Activated CD8-positive, alpha-beta memory T cell treated with anti-CD3 and anti-CD28 coated beads, Interleukin-2, amount 50 U/mL, for 1 hour (primary cell): ENCODE data around the gene CDRT4.
"Not testable (repeated sequence)": the region's sequence is repeated elsewhere in the genome, so short reads cannot be mapped to it uniquely, and the experiment has no call there.

Experiments used
- DNase-seq: peaks from one replicate; pipeline ENCODE4 v3.0.0-alpha.2; 2020; ENCODE audit errors: extremely low read depth

The CDRT4 gene

DNA sequence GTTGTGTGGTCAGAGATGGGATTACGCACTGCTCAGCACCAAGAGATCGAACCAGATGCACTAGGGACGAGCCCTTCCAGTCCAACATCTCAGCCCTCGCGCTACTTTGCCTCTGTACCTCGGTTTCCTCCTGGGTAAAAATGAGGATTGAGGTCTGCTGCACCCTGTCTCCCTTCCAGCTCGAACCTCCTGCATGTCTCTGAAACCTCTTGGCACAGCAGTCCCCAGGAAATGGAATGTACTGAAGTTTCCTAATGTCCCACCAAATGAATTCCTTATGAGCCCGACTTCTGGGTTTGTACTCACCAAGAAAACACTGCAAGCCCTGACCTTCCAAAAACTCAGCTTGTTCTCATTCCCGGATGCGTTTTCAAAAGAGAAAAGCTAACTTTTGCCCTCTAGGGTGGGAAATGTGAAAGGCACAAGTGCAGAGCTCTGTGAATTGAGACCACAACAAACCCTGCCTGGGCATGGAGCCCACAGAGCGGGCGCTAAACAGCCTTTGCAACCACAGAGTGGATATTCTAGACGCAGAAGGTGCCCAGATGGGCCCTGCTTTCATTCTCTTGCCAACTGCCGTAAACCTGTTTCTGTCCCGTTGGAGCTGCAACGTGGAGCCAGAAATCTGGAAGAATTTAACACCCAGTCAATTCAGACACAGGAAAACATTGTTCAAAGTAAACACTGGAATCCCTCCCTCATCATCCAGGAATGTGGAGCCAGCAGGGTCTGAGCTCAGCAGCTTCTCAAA is 10.3 kb downstream of the CDRT4 start:
- DNase-seq = no peak

DNA sequence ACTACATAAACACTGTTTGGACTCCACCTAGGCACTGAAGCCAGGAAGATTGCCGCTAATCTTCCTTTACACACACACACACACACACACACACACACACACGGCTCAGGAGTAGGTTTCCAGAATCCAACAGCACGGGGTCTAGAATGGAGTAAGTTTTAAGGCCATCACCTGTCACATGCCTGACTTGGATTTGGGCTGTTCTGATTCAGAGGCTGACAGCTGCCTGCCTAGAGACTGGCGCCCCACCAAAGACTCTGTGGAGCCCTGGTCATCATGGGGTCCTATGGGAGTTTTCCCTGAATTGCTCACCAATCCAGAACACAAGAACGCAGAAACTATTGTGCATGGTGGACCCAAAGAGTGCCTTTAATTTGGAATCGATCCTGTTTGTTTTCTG is 10.9 kb downstream of the CDRT4 start:
- no peak for DNase-seq

DNA sequence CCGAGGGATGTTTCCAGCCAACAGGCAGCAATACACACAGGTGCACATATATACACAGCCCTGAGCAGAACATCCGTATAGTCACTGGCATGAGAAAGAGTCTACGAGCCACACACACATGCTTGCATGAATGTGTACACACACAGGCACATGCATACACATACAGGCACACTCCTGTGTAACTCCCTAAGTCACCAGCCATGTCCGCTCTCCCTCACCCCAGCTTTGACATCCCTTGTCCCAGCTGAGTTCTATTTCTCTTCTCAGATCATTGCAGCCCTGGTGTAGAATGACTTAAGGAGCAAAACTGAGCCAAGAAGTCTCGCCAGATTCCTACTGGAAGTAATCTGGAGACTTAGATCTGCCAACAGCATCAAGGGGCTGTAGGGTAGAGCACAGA is 13.1 kb downstream of the CDRT4 start:
- no peak for DNase-seq

DNA sequence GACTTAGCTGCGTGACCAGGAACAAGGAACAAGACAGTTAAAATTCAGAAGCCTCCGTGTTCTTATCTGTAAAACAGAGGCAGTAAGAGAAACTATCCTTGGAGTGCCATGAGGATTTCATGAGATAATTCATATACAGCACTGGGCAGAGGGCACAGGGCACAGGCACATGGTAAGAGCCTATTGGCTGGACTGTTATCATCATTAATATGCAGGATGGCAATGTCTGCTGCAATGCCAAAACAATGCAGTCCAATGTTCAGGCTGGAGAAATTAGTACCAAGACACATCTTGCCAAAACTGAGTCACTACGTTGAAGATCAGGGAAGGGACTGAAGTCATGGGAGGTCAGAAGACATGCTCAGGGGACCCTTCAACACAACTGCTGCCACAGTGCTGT is 13.6 kb downstream of the CDRT4 start:
- no peak for DNase-seq

DNA sequence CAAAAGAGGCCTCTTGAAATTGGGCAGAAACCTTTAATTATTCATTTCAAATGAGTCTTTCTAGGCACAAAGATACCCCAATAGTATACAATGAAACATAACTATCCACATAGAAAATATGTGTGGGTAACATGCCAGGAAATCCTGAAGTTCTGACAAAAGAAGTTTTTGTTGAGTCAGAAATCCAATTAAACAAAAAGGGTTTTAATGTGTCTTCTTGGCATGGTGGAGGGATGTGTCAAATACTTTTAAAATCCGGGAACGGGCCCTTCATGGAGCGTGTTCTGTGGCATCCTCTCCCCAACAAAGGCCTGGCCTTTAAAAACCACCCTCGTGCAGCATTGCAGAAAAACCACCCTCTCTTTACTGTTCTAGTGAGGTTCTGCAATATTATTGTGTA is 14.2 kb downstream of the CDRT4 start:
- no peak for DNase-seq

DNA sequence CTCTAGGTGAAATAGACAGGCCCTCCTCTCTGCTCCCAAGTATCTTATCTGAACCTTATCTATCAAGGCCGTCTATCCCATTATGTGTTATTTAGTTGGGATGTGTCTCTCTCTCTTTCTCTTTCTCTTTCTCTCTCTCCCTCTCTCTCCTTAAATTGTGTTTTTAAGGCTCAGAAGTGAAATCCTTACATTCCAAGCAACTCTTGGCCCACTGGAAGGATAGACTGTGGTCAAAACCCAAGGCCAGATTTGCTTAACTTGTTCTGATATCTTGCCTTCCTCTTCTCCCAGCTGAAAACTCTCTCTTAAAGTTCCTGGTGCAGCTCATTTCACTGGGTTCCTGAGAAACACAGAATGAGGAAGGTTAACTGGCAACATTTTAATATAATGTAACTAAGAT is 14.7 kb downstream of the CDRT4 start:
- no peak for DNase-seq

DNA sequence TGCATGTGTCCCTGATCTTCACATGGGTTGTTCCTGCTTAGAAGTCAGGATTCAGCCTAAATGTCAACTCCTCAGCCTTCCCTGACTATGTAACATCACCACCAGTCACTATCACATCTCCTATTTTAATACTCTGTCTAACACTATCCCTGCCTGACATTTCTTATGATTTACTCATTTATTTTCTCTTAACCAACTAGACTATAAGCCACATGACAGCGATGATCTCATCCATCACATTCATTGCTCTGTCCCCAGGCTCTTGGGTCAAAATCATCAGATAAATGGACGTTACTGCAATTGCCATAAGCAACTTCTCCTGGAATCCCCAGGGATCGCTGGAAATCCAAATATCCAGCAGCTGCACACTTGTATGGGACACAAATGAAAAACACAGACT is 15.7 kb downstream of the CDRT4 start:
- DNase-seq = no peak

DNA sequence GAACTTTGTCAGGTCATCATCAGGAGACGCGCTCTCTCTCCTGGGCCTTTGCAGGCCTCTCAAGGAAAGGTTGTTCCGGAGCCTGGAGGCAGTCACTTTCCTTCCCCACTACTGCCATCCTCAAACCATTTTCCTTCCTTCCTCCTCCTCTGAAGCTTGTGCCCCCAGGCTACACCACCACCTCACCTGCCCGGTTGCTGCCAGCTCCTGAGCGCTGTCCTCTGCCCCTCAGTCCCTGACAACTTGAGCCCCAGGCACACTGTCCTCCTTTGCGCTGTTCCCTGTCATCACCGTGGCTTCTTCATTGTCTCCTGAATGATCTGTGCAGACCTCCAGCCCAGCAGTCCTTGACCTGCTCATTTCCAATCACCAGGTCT is 18.9 kb downstream of the CDRT4 start:
- no peak for DNase-seq

DNA sequence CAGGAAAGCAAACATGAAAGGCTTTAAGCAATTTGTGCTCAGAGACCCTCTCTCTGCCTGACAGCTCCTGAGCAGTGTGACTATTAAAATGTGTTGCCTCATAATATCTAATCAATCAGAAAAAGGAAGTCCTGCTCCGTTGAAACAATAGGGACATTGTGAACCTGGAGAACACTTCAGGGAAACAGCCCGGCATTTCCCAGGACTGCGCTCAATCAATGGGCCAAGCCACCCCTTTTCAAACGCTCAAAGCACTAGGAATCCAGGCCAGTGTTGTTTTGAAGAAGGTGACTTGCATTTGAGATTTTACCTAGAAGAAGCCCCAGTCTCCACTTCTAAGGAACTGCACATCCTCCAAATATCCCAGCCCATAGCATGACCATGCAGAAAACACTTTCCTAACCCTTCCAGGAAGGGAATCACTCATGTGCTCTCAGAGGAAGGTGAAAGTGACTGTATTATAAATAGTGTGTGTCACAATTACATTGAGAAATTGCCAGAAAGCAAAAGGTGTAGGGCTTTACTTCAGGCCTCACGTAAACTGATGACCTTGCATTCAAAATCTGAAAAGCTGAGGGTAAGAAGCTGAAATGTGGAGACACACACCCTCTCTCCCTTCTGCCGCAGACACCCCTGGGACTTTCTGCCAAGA is 19.4 kb downstream of the CDRT4 start:
- no peak for DNase-seq

DNA sequence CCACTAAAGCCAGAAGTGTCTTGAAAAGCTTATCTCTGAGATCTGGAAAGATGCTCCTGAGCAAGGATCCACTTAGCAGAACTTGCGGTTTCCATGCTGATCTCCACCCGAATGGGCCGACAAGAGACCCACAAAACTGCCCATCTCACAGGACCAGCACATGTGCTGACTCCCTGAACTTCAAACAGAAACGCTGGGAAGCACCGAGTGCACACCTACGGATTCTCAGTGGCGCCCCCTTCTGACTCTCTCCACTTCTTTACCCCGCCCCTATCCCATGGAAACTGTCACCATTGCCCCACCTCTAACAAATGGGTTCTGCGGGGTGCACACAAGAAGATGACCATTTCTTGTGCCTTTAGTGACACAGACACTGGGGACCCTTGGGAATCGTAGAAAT is 21.4 kb downstream of the CDRT4 start:
- no peak for DNase-seq

DNA sequence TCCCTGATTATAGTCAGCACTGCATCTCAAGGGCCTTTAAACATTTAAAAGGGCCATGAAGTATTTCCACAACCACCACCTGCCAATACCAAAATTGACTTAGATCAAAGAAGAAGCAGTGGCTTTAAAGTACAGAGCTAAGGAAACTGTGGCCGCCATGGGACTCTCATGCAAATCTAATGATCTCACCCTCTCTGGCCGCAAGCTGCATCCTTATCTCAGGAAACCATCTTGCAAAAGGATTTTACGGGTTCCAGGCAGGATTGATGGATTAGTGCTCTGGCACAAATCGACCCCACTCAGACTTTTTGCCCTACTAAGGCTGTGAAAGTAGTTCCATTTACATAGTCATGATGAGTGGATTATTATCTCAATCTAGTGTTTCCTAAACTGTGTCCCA is 22.6 kb downstream of the CDRT4 start:
- DNase-seq = no peak

DNA sequence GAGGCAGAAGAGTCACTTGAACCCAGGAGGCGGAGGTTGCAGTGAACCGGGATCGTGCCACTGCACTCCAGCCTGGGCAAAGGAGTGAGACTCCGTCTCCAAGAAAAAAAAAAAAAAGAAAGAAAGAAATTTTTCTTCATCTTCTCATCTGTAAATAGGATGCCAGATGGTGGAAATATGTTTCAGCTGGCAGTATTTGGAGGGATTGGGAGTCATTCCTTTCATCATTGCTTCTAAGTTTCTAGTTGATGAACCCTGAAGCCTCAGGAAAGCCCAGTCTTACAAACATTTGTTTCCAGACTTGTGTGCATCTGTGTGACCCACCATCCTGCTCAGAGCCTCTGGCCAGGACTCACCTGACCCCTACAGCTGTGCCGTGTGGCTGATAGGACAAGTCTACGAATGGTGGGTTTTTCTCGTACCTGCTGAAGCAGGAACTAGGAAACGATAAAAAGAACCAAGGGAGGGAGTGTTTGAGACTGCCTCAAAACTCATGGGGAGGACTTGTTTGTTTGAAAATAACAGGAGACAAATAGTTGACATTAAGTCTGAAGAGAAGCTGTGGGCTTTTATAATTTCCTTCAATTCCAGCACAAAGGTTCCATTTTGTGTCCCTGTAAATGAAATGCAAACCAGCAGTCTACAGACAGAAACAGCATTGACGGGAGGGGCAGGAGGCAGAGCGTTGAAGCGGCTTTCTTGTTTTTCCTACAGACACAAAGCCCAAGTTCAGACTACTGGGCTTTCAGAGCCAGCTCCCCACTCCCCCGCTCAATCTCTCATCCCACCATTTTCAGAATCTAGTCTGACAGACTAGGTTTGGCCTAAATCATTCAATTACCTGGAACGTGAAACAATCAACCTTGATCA is 24.9 kb downstream of the CDRT4 start:
- DNase-seq = no peak

DNA sequence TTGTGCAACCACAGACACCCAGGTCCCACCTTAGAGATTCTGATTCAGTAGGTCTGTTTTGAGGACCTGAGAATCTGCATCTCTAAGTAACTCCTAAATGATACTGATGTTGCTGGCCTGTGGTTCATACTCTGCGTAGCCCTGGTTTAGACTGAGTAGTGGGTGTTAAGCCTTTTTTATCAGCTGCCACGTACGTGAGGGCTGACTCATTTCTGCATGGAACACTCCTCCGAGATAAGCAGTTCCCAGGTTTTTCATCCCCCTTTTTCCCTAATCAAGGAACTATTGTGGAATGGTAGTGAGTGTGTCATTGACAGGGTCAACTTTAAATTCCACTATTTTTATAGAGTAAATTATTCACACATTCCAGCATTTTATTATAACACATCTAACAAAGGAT is 26.1 kb downstream of the CDRT4 start:
- DNase-seq = no peak

DNA sequence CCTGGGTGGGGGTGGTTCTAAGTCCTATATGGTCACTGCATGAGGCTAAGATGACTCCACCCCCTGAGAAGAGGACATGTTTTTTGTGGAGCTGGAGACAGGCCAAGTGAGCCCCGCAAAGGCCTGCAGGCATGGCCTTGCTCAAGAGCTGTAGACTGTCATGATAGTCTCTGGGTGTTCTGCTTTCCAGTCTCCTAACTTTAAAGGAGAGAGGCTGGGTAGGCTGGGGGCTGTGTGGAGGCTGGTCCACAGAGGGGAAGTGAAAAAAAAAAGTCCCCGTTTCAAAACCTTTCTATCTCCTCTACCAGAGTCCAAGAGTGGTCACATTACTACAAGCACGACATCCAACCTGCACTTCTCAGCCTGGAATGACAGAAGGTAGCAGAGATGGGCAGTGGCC is 27.1 kb downstream of the CDRT4 start:
- no peak for DNase-seq

DNA sequence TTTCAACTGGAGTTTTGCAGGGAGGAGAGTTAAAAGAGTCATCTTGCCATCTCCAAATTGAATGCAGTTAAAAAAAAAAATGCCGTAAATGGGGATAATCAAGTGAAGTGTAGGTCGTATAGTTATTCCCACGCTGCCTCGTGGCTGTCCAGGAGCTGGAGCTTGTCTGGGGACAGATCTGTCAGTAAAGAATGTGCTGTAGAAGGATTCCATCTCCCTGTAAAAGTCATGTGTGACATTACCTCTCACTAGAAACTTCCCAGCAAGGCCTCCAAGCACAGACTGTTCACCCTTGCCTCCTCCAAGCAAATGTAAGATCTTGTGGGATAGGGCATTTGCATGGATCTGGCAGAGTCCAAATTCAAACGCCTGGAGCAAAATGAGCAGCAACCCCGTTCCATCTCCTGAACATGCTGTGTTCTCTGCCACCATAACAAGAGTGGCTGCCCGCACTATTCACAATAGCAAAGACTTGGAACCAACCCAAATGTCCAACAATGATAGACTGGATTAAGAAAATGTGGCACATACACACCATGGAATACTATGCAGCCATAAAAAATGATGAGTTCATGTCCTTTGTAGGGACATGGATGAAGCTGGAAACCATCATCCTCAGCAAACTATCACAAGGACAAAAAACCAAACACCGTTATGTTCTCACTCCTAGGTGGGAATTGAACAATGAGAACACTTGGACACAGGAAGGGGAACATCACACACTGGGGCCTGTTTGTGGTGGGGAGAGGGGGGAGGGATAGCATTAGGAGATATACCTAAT is 28.0 kb downstream of the CDRT4 start:
- DNase-seq = not testable (repeated sequence)

DNA sequence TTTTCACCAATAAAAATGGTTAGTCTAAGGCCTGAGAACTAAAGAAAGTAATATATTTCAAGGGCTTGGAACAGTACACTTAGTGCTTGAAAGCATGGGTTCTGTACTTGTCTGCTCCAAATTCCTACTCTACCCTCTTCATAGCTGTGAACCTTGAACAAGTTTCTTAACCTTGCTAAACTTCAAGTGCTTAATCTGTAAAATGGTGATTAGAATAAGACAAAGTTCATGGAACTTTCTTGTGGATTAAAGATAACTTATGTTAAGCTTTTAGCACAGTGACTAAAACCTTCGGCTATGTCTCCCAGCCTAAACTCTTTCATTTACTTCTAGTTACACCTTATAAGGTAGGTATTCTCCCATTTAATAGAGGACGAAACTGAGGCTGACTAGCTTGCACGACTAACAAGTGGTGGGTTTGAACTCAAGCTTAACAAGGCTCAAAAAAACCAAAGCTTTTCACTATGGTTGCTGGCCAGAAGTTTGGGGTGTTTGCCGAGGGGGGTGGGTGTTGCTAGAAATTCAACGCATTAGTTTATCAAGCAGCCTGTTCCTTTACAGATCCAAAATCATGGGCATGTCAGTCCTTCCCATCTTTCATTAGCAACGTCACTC is 28.8 kb downstream of the CDRT4 start:
- no peak for DNase-seq

DNA sequence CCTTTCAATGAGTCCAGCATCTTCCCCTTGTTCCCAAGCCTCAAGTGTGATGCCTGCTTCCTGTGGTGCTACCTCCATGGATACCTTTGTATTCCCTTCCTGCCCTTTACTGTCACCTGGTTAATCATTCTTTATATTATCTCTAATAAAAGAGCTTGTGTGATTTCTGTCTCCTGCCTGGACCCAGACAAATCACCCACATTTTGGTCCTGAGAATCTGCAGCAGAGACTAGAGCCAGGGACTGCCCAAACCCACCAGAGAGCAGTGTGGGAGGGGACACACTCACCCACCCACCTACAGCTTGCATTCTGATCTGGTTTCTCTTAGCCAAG is 30.2 kb downstream of the CDRT4 start:
- no peak for DNase-seq

DNA sequence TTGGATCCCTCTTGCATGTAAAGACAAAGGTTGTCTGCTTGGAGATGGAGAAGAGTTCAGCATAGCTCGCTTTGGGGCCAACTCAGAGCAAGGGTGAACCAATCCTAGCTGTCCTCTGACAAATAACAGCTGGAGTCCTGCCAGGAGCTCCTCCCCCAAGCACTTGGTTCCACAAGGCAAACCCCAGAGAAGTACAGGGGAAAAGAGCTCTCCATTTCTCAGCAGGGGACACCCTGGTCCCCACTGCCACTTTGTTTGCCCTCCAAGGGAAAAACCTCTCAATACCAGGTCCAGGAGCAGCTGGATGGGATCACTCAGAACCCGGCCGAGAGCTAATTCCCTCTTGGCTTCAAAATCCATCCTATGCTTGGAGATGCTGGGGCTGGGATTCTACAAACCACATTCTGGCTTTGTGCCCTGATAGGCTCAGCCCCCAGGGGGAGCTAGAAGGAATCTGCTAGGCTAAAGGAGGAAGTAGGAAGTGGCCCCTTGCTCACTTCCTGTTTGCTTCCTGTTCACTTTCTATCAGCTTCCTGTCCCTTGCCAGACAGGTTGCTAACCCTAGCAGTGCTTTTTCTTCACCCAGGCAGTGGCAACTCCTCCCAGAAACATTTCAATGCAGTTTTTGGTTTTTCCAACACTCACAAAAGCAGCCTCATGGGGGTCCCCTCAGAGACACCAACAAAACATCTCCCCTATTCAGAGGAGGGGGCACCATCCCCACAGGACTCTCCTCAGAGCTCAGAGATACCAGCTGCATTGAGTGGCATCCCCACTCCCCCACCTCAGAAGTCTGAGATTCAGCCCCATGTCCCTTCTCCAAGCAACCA is 30.7 kb downstream of the CDRT4 start:
- no peak for DNase-seq

DNA sequence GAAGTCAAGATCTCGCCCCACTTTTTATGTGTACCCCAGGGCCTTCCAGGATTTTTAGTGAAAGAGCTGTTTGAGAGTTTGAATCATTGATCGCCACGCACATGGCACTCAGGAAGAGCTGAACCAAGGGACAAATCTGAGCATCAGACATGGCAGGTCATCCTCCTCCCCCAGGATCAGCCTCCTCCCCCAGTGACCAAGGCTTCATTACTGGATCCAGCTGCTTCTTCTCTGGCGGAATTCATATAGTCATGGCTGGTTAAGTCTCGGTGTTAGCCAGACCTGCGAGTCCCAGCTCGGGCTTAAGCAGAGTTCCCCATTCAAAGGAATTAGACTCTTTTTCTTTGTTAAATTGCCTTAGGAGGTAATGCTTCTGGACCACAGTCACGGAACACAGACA is 32.5 kb downstream of the CDRT4 start:
- no peak for DNase-seq

DNA sequence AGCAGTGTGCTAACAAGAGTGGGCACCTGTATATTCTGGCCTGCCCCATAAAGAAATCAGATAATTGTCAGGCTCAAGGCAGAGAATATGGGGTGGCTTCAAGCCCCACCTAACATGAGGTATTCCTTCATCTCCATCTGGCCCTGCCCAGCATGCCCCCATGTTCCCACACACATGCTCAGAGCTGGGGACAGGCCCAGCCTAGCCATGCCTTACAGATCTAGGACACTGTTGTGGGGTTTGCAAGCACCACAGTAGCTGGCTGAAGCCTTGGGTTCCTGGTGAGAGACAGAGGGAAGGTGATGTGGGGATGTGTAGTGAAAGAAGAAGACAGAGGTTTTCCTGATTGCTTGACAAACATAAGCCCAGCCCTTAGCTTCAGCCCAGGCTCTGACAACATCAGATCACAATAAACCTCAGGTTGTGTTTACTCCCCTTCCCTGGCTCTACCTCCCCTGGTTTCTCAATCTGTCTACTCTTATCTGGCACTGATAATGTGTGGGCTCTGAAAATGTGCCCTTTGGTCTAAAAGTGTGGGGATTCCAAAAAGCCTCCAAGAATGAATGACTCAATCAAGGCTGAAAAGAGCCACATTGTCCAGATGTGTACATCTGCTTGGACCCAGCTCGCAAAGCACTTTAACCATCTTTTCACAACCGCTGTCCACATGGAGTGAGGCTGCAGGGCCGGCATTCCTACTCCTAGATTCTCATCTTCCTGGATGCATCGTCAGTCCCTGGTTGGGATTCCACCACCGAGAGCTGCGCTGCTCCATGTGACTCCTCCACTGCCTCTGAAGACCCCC is 34.4 kb downstream of the CDRT4 start:
- no peak for DNase-seq
